AG10803 (cell line): Measurements from ENCODE around the gene OPN5.

Source experiments
- DNase-seq: peaks from one replicate; pipeline ENCODE4 v3.0.0; 2010; ENCODE audit warnings: low read depth
- H3K4me3 ChIP-seq: 2 replicates; pipeline ENCODE4 v1.5.1; 2011; ENCODE audit warnings: mild to moderate bottlenecking, low read length, control low read depth
- CTCF ChIP-seq: conservative IDR thresholded peaks from 2 replicates; pipeline ENCODE4 v1.5.1; 2011; ENCODE audit warnings: mild to moderate bottlenecking, low read length, control low read depth, inconsistent platforms

OPN5 gene

GRCh38 chr6:47788498-47788884 is 6.7 kb downstream of the OPN5 start:
- no peak overlapping the region for H3K4me3 ChIP-seq
- no peak for TF ChIP-seq CTCF
- DNase-seq, result no peak

GRCh38 chr6:47789553-47789952 is 7.7 kb downstream of the OPN5 start:
- TF ChIP-seq CTCF, result no peak
- DNase-seq, result no peak
- no peak overlapping the region for H3K4me3 ChIP-seq

GRCh38 chr6:47792216-47792733 is 10.4 kb downstream of the OPN5 start:
- H3K4me3 ChIP-seq, result no peak overlapping the region
- no peak for DNase-seq
- no peak for TF ChIP-seq CTCF

GRCh38 chr6:47794577-47795135 is 12.8 kb downstream of the OPN5 start:
- no peak for TF ChIP-seq CTCF
- no peak for DNase-seq
- no peak overlapping the region for H3K4me3 ChIP-seq

- no peak for TF ChIP-seq CTCF
- H3K4me3 ChIP-seq, result no peak overlapping the region
- no peak for DNase-seq
Measured at GRCh38 chr6:47801984-47802383, 20.2 kb downstream of the OPN5 start.

- H3K4me3 ChIP-seq, result no peak overlapping the region
- TF ChIP-seq CTCF, result no peak
- no peak for DNase-seq
Measured at GRCh38 chr6:47804821-47805220, 23.0 kb downstream of the OPN5 start.

GRCh38 chr6:47809873-47810272 is 28.0 kb downstream of the OPN5 start:
- DNase-seq, result no peak
- no peak for TF ChIP-seq CTCF

More at GRCh38 chr6:47809873-47810272, 28.0 kb downstream of the OPN5 start:
- H3K4me3 ChIP-seq, result no peak overlapping the region
